GM21526 (cell line): ENCODE measurements around the gene UNC45A.
"Not testable (repeated sequence)": the region's sequence is repeated elsewhere in the genome, so short reads cannot be mapped to it uniquely, and the experiment has no call there.

ENCODE experiments used
- ATAC-seq: cut with Tn5 transposase; IDR thresholded peaks from one replicate; pipeline ENCODE4 v1.9.1; 2021; ENCODE audit warnings: moderate library complexity; ENCODE audit not compliant: unreplicated experiment, low FRiP score

The UNC45A gene

GRCh38 chr15:90934949-90935751, at the start of gene UNC45A:
UNC45A (plus strand) TSS chr15:90935285; CDS start chr15:90935325, 40 bp downstream.
- peak; percentile 61 for ATAC-seq

DNA sequence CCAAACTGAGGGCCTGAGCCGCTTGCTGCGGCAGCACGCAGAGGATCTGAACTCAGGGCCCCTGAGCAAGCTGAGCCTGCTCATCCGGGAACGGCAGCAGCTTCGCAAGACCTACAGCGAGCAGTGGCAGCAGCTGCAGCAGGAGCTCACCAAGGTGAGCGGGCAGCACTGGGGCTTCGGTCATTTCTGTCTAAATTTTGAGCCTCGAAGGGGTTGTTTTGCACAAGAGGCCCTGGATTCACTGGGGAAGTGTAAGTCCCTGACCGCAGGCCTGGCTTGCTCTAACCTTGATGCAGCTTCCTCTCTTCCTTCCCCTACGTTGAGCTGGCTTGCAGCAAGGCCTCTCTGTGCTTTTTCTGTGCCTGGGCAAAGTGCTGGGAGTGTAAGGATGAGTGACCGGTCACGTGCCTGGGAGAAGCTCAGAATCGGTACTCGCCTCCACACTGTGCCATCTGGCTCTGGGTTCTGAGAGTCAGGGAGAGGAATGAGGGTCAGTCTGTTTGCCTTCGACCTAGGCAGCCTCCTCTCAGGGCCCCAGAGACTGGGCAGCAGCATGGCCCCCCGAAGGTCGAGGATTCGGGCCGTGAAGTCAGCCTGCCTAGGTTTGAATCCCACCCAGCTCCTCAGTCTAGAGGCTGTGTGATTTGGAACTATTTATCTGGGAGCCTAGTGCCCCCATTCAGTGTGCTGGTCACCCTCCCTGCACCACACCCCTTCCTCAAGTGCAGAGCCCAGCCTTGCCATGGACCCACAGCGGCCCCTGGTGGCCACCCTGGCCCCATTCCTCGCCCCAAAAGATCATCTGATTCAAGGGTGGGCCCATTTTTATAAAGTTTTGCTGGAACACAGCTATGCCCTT, 49.4 kb upstream of the UNC45A start:
- ATAC-seq, result no peak

GRCh38 chr15:90886291-90886614, 48.8 kb upstream of the UNC45A start:
- no peak for ATAC-seq

DNA sequence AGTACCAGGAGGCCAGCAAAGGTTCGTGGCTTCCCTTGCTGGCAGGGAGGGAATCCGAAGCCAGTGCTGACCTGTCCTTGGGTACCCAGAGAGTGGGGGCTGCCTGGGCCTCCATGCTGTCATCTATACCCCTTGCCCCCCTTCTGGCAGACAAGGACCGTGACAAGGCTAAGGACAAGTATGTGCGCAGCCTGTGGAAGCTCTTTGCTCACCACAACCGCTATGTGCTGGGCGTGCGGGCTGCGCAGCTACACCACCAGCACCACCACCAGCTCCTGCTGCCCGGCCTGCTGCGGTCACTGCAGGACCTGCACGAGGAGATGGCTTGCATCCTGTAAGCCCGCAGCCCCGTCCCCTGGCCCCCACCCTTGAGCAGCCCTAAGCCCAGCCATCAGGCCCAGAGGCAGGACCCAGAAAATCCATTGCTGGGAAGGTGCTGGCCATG, 48.0 kb upstream of the UNC45A start:
- no peak for ATAC-seq

DNA sequence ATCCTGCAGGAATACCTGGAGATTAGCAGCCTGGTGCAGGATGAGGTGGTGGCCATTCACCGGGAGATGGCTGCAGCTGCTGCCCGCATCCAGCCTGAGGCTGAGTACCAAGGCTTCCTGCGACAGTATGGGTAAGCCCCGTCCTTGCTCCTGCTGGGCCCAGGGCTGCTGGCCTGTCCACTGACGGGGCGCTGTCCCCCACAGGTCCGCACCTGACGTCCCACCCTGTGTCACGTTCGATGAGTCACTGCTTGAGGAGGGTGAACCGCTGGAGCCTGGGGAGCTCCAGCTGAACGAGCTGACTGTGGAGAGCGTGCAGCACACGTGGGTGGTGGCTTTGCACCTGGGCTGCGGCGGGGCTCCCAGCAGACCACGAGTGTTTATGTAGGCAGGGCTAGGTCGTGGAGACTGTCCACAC, 45.8 kb upstream of the UNC45A start:
- no peak for ATAC-seq

- ATAC-seq, result no peak
Observed at GRCh38 chr15:90889736-90890456, 45.2 kb upstream of the UNC45A start.

DNA sequence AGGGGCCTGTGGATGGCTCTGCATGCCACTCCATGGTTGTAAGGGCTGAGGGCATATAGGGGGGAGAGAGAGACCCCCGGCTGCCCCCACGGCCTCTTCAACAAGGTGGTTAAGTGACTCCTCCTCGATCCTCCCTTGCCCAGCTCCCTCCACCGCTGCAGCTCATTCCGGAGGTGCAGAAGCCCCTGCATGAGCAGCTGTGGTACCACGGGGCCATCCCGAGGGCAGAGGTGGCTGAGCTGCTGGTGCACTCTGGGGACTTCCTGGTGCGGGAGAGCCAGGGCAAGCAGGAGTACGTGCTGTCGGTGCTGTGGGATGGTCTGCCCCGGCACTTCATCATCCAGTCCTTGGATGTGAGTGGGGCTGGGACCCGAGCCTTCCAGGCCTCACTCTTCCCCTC, 44.2 kb upstream of the UNC45A start:
- ATAC-seq, result no peak

DNA sequence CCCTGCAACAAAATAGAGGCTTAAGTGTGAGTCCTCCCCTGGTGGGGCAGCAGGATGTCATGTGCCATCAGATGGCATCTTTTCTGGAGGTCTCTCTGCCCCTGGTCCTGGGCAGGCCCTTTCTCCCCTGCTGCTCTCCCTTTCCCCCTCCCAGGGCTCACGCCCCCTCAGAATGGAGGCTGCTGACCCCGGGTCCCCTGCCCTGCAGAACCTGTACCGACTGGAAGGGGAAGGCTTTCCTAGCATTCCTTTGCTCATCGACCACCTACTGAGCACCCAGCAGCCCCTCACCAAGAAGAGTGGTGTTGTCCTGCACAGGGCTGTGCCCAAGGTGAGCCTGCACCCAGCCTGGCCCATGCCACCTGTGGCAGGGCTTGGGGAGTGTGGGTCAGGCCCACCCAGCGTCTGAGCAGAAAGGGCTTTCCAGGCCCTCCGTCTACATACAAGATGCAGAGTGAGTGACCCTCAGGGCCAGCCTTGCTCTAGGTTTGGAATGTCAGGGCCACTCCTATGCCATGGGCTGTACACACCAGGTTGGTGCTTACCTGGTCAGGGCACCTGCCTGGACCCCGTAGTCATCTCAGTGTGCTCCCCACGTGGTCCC, 43.6 kb upstream of the UNC45A start:
- ATAC-seq, result no peak

DNA sequence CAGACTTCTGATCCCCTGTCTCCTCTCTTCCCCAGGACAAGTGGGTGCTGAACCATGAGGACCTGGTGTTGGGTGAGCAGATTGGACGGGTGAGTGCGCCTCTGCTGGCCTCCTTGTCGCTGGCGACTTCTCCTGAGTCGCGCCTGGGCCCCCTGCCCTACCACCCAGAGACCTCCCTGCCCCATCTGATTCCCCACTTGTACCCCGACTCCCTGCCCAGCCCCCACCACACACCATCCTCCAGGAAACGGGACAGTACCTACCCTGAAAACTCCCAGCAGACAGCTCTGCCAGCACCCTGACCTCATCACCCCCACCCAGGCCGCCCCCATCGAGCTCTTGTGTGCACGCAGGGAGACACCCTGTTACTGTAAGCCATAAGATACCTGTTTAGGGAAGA, 43.1 kb upstream of the UNC45A start:
- ATAC-seq, result no peak

GRCh38 chr15:90892498-90893174, 42.4 kb upstream of the UNC45A start:
- no peak for ATAC-seq

- ATAC-seq, result no peak
Observed at GRCh38 chr15:90893175-90894090, 41.7 kb upstream of the UNC45A start.

DNA sequence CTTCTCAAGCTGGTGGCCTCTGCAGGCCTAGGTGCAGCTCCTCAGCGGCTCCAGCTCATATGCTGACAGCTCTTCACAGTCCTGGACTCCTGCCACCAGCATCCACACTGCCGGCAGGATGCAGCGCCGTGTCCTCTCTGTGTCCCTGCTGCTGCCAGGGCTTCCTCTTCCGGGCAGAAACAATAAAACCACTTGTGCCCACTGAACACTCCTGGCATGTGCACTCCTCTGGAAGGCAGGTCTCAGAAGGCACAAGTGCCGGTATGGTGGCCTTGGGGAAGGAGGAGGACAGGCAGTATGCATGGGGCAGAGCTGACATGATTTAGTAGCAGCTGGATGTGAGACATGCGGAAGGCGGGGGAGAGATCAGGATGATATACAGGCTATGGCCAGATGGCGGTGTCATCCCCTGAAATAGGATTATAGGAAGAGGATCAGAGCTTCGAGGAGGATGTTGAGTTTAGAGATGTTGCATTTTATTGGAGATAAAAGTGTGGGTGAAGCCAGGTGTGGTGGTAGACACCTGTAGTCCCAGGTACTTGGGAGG, 39.4 kb upstream of the UNC45A start:
- ATAC-seq, result no peak

DNA sequence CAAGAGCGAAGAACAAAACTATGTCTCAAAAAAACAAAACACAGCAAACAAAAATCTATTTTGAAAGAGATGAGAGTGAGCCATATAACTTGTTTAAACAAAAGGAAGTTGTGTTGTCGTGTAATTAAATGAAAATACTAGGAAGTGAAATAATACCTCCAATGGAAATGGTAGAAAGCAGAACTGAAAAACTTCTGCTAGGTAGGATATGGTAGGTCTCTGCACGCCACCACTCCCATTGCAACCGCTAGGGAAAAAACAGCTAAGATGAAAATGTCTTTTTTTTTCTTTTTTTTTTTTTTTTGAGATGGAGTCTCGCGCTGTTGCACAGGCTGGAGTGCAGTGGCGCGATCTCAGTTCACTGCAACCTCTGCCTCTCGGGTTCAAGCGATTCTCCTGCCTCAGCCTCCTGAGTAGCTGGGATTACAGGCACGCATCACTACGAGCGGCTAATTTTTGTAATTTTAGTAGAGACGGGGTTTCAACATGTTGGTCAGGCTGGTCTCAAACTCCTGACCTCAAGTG, 37.9 kb upstream of the UNC45A start:
- not testable (repeated sequence) for ATAC-seq

DNA sequence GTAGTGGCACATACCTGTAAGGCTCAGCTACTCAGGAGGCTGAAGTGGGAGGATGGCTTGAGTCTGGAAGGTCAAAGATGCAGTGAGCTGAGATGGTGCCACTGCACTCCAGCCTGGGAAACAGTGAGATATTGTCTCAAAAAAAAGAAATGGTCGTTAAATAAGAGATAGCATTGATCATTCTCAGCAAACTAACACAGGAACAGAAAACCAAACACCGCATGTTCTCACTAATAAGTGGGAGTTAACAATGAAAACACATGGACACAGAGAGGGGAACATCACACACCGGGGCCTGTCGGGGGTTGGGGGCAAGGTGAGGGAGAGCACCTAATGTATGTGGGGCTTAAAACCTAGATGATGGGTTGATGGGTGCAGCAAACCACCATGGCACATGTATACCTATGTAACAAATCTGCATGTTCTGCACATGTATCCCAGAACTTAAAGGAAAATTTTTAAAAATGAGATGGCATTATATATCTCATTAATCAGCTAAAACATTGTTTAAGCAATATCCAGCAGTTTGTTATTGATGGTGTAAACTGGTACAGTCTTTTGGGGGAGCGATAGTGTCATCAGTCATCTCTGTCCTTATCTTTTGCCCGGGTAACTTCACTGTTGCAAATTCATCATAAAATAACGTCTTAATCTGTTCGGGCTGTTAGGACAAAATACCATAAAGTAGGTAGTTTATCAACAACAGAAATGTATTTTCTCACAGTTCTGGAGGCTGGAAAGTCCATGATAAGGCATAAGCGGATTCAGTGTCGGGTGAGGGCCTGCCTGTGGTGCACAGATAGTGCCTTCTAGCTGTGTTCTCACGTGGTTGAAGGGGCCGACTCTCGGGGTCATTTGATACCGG, 33.7 kb upstream of the UNC45A start:
- no peak for ATAC-seq

GRCh38 chr15:90902040-90902839, 32.8 kb upstream of the UNC45A start:
- ATAC-seq, result peak; percentile 54

DNA sequence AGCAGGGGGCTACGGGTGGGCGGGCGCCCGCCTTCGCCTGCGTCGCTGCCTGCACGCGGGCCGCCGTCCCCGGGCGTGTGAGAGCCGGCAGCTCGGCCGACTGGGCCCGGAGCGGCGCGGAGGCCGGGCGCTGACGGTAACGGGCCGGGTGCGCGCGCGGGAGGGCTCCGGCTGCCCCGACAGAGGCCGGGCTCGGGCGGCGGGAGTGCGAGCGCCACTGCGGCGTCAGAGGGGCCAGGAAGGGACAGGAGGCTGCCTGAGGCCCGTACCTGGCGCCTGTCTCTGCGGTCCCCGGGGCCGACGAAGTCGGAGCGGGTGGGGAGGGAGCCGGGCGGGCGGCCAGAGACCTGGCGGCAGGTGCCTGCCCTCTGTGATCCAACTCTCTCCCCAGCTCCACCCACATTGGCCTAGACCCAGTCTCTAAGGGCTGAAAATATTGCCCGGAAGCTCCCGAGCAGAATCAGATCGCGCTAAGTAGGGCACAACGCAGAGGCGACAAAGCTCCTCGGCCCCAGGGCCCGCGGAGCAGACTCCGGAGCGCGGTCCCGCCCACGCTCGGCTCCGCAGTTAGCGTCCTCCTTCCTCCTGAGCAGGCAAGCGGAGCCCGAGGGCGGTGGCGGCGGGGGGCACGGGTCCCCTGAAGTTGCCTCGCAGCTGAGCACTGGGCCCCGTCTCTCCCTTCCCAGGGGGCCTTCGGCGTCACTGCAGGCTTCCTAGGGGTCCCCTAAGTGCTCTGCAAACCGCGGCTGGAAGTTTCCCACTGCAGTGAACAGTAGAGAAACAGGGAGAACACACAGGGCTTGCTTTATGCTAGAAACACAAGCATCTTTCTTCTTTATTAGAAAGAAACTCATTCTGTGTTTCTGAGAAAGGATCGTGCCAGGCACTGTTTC, 32.0 kb upstream of the UNC45A start, which contains the start of gene MAN2A2:
Gene MAN2A2 (plus strand): TSS at position 463 of the 893 bp plus-strand sequence. CDS start 906 bp downstream, outside the sequence.
- peak; percentile 56 for ATAC-seq
